Islet precursor cell (in vitro differentiated cells): ENCODE results near the gene BMF.
"Not testable (repeated sequence)": the region's sequence is repeated elsewhere in the genome, so short reads cannot be mapped to it uniquely, and the experiment has no call there.

Source experiments
- DNase-seq: peaks from one replicate; pipeline ENCODE4 v3.0.0-alpha.2; 2018

The BMF gene

DNA sequence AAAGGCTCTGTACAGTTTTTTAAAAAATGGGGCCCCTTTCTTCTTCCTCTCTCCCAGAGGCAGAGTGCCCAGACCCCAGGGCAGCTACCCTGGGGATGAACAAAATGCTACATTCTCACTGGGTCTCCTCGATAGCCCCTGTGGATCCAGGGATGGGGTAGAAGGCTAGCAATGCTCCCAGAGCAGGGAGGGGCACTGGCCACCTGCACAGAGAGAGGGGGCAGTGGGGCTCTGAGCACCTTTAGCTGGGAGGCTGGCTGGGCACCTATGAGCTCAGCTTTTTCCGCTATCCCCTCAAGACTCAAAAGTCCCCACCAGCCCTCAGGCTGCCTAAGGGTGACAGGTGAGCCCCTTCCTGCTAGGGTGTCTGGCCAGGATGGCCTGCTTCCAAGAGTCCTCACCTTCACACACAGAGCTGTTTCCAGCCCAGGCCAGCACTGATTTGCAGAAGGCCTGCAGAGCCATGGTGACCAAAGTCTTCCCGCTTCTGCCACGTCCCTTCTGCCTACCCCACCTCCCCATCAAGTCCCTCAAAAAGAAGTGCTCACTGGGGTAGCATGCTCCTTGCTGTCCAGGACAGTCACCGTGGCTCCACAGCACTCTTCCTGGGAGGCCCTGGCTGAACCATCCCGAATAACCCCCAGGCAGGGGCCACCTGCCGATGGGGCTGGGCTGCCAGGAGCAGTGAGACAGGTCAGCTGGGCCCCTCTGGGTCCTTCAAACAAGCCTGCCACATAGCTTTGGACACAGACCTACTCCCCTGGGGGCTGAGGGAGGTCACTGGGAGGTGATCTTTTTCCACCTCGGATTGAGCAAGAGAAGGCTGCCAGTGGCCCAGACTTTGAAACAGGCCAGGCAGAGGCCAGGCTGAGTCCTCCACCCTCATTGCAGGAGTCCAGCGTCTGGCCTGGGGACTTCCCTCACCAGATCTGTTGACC is 20.4 kb downstream of the BMF start:
- peak; percentile 95 for DNase-seq

DNA sequence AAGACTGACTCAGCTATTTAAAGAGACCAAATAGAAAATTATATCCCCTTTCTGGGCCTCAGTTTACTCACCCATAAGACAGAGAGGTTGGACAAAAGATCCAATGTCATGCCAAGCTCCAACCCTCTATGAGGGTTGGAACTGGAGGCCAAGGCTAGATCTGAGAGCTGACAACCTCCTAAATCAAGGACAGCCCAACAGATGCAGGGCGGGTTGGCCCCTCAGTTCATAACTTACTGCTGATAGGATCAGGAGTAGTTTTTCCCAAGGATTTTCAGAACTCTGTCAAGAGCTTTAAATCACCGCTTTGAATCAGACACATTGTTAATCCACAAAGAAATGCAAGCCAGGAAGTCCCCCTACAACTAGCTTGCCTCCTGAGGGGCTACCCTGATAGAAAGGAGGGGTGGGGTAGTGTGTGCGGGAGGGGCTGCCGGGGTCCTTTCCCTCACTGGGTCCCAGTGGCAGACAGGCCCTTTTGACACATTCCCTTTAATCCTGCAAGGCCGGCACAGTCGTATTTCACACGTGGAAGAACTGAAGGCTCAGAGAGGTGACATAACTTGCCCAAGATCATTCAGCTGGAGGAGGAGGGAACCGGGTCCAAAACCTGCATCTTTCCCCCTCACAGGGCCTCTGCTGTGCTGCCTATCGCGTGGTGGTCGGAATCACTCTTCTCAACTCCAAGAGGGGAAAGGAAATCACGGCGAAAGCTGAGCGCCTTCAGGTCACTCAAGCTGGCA is 21.4 kb downstream of the BMF start:
- DNase-seq: no peak

DNA sequence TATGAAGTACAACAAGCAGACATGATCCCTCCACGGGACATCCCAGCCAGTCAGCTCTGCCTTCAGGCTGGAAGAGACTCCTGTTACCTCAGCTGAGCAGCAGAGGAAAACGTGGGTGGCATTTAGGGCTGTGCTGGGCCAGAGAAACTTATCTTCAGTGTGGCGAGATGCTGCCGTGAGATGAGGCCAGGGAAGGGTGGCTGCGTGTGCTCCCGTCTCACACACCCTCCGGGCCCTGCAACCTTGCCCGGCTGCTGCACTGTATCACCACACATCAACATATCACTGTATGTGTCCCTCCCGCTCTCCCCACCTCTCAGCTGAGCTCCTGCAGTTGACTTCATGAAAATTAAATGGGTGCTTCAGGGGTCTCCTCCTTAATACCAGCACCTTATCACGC is 23.4 kb downstream of the BMF start:
- no peak for DNase-seq

DNA sequence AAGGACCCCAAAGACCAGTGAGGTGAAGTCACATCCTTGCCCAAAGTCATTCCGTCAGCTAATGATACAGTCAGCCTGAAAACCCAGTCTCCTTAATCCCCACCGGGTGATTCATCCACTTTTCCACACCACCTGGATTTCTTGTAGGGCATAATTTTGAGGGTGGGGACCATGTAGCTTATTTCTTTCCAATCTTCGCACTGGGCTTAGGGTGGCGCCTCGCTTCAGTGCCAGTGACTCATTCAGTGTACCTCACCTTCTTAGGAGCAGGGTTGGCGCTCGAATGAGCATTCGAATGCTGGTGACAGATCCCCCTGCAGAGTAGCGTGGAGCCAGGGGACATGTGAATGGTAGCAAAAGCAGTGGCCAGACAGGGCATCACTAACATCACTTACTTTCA is 24.0 kb downstream of the BMF start:
- no peak for DNase-seq

DNA sequence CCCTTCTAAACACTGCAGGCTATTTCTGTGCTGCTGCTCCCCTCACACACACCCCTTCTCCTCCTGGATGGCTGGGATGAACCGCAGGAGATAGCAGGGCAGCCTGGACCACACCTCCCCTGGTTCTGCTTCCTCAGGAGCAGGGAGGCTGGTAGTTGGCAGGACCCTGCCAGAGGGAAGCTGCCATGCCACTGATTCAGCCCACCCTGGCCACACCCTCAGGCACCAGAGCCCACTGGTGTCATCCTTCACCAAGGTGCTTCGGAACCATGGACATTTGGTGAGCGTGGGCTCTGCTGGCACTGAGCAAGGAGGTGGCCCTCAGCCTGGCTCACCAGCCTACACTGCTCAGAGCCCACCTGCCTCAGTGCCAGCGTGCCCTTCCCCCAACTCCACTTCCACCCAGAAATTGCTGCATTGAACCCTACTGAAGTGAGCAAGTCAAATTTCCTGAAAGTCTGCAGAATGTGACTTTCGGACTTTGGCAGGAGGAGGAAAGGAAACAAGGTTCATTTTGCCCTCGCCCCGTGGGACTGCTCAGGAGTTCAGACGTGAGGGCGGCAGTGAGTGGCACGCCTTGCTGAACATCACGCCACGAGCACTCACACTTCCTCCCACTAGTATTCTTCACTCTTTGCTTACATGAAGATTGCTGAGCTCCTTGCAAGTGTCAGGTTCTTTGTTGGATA is 26.3 kb downstream of the BMF start:
- no peak for DNase-seq

DNA sequence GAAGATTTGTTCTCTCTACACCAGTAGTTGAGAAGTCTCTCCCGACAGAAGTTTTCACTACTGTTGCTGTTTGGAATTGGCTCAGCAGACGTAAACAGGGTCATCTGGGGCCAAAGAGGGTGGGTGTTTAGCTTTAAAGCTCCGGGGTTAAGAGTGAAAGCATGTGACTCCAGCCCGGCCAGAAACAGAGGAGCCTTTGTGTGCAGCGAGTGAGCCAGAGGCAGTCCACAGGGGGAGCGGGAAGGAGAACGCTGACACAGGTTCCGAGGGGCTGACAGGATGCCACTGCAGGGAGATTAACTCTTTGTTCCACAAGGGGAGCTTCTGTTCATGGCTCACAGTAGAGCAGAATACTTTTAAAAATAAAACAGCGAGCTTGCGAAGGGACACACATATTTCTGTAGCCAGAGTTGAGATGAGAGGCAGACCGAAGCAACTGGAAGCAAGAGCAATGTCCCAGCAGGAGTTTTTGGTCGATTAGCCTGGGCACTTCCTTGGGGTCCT is 26.9 kb downstream of the BMF start:
- peak; percentile 98 for DNase-seq

DNA sequence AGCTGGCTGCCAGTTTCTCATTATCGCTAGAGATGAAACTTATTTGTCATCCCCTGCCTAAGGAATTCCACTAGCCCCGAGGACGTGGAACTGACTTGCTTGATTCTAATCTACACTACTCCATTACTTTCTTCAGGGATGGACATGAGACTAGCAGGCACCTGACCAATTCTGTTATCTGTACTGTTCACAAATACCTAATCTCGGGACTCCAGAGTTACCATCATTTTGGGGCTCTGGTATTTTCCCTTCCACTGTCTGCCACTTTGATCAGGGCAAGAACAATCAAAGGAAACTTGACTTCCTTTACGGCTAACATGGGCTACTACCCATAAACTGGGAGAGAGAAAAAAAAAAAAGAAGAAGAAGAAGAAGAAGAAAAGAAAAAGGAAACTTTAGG is 27.8 kb downstream of the BMF start:
- peak; percentile 69 for DNase-seq

DNA sequence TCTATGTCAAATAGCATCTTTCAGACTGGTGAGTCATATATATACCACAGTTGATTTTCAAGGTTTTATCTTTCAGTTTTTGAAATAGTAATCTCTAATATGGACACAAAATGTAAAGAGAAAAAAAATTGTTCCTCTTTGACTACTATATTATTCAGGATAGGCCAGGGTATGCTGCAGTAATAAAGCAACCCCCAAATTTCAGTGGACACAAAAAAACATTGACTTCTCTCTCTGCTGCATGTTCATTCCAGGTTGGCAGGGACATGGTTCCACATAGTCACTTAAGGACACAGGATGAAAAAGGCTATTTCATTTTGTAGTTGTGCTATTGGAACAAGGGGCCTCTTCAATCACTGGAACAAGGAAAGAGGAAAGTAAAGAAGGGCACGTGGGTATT is 28.6 kb downstream of the BMF start:
- DNase-seq: no peak

DNA sequence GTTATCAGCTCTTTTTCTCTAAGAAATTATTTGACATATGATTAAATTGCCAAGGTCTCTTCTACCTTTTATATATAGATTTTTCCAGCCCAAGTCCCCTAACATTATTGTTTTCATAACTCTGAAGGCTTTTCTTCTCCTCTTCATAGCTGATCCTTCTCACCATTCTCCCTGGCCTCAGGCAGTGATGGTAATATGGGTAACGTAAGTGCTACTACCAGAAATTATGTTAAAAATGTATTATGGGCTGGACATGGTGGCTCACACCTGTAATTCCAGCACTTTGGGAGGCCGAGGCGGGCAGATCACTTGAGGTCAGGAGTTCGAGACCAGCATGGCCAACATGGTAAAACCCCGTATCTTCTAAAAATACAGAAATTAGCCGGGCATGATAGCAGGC is 29.2 kb downstream of the BMF start:
- no peak for DNase-seq

DNA sequence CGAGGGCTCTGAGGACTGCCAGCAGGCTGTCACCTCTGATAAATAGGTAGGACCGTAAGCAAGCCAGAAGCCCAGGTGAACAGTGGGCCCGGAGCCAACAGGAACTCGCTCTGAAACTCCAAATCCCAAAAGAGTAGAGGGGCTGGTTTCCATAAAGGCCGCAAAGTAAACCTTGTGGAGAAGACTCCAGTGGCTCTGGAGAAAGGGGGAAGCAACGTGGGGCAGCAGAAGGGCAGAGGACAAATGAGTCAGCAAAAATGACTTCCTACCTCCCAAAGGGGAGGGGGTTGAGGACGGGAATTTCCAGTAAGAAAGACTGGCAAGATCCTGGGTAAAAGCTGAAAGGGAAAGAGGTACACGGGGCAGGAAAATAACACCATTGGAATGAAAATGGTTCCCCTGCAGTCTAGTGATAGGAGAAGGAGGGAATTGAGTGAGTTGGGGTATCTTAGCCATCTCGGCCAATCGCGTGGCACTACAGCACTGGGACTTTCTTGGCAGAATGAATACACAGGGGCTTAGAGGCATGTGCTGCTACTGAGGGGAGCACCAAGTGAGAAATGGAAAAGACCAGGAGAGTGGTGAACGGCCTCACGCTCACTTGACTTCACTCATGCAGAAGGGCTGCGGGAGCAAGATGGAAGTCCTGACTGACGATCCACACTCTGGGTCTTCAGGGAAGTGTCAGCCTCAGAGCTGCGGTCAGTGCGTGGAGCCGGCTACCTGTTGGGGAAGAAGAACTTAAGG is 33.2 kb downstream of the BMF start:
- no peak for DNase-seq

DNA sequence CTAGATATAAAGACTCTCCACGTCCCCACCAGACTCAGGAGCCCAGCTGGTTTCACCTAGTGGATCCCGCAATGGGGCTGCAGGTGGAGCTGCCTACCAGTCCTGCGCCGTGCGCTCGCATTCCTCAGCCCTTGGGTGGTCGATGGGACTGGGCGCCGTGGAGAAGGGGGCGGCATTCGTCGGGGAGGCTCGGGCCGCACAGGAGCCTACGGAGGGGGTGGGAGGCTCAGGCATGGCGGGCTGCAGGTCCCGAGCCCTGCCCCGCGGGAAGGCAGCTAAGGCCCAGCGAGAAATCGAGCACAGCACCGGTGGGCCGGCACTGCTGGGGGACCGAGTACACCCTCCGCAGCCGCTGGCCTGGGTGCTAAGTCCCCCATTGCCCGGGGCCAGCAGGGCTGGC is 34.0 kb downstream of the BMF start:
- not testable (repeated sequence) for DNase-seq

DNA sequence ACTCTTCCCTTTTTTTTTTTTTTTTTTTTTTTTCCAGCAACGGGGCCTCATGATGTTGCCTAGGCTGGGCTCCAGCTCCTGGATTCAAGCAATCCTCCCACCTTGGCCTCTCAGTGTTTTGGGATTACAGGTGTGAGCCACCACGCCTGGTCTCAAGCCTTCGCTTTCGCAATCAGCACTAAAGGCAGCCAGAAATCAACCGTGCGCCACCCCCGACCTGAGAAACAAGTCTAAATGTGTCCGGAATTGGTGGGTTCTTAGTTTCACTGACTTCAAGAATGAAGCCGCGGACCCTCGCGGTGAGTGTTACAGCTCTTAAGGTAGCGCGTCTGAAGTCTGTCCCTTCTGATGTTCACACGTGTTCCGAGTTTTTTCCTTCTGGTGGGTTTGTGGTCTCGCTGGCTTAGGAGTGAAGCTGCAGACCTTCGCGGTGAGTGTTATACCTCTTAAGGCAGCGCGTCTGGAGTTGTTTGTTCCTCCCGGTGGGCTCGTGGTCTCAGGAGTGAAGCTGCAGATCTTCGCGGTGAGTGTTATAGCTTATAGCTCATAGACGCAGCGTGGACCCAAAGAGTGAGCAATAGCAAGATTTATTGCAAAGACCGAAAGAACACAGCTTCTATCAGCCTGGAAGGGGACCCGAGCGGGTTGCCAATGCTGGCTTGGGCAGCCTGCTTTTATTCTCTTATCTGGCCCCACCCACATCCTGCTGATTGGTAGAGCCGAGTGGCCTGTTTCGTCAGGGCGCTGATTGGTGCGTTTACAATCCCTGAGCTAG is 34.8 kb downstream of the BMF start:
- DNase-seq: not testable (repeated sequence)

DNA sequence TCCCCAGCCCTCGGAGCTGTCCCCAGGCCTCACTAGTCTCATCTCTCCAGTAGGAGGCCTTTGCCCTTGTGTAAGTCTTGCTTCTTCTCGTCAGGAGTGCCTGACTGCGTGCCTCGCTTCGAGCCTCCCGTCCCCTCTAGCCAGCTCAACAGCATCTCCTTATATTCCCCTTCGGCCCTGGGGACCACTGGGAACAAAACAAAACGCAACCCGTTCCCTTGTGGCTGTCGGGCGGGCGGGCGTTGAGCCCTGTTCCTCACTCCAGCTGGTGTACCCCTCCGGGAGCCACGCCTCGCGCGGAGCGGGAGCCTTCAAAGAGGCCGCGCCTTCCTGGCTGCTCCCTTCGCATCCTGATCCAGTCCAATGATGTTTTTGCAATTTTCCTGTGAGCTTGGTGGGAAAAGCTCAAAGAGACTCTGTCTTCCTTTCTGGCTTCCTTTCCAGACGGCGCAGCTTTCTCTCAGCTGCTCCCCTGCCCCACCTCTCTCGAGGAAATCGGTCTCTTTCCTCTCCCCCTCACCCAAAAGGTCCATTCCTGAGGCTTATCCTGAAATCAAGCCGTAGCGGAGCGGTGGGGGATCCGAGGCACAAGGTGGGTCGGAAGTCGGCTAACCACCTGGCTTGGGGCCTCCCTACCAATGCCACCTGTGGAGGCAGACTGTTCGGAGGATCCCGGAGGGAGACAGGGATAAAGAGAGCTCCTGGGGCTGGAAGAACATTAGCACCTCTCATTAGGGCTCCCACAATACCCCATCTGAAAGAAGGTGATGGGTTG is 36.3 kb downstream of the BMF start:
- DNase-seq: no peak

DNA sequence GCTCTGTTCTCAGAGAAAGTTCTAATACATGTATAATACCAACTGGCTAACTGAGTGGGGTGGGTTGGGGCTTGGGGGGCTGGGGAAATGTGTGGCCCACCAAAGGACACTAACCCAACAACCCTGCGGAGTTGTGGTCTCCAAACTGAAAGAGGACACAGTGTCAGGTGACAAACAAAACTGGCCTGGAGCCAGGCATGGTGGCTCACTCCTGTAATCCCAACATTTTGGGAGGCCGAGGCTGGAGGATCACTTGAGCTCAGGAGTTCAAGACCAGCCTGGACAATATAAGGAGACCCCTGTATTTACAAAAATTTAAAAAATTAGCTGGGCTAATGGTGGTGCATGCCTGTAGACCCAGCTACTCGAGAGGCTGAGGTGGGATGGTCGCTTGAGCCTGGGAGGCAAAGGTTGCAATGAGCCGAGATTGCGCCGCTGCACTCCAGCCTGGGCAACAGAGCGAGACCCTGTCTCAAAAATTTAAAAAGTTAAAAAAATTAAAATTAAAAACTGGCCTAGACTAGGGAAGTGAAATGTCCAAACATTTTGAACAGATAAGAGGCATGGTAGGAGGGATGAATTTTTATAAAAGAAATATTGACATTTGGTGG is 38.0 kb downstream of the BMF start:
- DNase-seq: no peak

DNA sequence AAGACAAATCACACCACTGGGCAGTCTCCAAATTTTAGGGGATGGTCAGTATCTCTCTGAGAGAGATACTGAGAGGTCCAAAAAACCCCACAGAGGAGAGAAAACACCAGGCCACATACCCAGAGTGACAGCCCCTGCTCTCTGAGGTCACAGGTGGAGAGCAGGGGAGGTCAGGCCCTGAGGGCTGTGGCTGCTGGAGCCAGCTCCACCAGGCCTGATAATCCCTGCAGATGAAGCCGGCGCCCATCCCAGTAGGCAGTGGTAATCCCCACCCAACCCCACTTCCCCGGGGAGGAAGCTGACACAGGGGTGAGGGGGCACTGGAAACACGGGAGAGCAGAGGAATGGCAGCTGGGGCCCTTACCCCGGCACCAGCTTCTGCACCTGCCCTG is 38.5 kb downstream of the BMF start:
- no peak for DNase-seq

DNA sequence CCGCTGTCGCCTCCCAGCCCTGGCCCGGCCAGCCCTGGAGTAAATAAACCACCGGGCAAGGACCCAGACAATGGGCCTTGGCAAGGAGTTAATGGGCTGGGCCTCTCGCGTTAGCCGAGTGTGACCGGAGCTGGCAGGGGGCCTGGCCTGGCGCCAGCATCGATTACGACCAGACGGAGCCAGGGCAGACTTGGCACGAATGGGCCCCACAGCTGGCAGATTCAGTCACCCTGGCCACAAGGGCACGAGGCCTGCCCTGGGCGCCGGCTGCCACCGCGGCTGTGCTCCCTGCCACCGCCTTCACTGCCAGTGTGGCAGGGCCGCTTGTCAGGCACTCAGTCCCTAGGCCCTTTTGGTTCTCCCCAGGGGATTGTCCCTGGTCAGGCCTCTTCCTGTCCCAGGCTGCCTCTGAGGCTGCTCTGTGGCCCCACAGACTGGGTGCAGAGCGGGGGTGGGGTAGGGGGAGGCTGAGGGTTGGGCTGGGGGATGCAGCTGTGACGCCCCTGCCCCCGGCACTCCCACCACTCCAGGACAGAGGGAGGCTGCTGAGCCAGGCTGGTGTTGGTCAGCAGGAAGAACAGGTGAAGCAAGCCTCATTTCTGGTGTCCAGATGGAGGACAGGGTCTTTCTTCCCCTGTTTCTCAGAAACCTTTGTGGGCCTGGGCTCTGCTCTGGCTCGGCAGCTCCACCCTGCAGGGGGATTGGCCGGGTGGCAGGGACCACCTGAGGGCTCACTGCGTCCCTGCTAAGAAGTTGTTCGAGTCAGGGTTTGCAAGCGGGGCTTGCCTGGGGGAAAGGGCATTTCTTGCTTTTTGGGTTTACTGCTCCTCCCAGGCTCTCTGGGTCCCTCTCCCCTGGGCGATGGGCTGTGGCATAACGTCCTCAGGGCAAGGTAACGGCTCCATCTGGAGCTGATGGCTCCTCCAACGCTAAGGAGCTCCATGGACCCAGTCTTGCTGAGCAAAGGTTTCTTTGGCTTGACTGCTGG is 39.2 kb downstream of the BMF start:
- peak; percentile 71 for DNase-seq

DNA sequence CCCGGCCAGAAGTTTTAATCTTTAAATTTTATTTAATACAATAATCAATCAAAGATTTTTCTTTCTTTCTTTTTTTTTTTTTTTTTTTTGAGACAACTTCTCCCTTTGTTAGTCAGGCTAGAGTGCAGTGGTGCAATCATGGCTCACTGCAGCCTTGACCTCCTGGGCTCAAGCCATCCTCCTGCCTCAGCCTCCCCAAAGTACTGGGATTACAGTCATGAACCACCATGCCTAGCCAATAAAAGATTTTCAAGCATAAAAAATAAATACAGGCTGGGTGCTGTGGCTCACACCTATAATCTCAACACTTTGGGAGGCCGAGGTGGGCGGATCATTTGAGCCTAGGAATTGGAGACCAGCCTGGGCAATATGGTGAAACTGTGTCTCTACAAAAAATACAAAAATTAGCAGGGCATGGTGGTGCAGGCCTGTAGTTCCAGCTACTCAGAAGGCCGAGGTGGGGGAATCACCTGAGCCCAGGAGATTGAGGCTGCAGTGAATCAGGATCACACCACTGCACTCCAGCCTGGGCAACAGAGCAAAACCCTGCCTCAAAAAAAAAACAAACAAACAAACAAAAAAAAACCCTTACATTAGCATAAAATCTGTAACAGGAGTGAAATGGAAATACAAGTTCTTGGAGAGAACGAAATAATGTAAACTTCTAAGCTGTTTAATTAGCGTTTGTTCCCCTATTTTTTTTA is 40.6 kb downstream of the BMF start:
- DNase-seq: no peak

DNA sequence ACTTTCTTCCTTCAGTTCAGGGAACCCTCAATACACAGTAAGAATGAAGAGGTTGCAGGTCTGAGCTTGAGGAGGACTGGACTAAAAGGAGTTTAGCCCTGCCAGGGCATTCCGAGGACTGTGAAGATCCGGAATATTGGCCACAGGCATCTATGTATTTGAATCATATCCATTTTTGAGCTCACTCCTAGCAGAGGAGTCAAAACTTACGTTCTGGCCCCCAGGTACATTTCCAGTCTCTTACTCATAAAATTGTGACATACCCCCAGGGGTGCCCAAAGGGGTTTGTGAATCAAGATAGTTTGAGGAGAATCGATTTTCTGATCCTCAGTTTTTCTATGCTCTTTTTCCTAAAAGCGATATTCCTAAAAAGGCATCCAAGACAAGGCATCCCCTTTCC is 42.1 kb downstream of the BMF start:
- DNase-seq: no peak

DNA sequence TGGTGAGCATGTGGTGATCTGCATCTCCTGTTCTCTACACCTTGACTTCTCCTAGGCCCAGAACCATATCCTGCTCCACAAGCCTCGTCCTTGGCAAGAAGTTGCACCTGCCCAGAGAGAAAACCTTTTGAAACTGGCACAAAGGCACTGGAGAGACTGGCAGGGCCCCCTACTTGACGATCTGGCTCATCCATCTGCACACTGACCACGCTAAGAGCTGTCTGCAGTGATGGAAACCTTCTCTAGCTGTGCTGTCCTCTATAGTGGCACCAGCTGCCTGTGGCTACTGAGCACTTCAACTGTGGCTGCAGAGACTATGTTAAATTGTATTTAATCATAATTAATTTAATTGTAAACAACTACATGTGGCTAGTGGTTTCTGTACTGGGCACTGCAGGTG is 43.5 kb downstream of the BMF start:
- DNase-seq: no peak
